ENCODE data around the gene COL4A3. TPM values are rescaled to one million over a fixed set of nuclear protein-coding genes. Genes with fewer than 3 reads are reported as not detected.

COL4A3 gene
- total RNA-seq, 1 donor from 2014 or later = 0.67 TPM

GRCh38 chr2:227337442-227337841, 173.0 kb downstream of the COL4A3 start:
- DNase-seq (ENCODE audit: low spot score) = no peak

GRCh38 chr2:227339098-227339599, 174.7 kb downstream of the COL4A3 start:
- DNase-seq (ENCODE audit: low spot score) = no peak

GRCh38 chr2:227340106-227340505, 175.7 kb downstream of the COL4A3 start:
- DNase-seq (ENCODE audit: low spot score) = no peak

GRCh38 chr2:227341553-227341952, 177.1 kb downstream of the COL4A3 start:
- DNase-seq (ENCODE audit: low spot score) = no peak

- no peak for DNase-seq (ENCODE audit: low spot score)
Observed at GRCh38 chr2:227344231-227344630, 179.8 kb downstream of the COL4A3 start.

- no peak for DNase-seq (ENCODE audit: low spot score)
Observed at GRCh38 chr2:227347117-227347516, 182.7 kb downstream of the COL4A3 start.

- DNase-seq (ENCODE audit: low spot score) = no peak
Observed at GRCh38 chr2:227348324-227348723, 183.9 kb downstream of the COL4A3 start.

GRCh38 chr2:227349989-227350612, 185.7 kb downstream of the COL4A3 start:
- DNase-seq (ENCODE audit: low spot score) = no peak

GRCh38 chr2:227351639-227352038, 187.2 kb downstream of the COL4A3 start:
- DNase-seq (ENCODE audit: low spot score) = no peak

GRCh38 chr2:227360351-227360750, 195.9 kb downstream of the COL4A3 start:
- DNase-seq (ENCODE audit: low spot score) = no peak

- no peak for DNase-seq (ENCODE audit: low spot score)
Observed at GRCh38 chr2:227363756-227364155, 199.3 kb downstream of the COL4A3 start.

Other genes with a start within 250 kb of the COL4A3 start
- 0.45 TPM for gene COL4A4, start 419 bp upstream of the COL4A3 start, total RNA-seq
- 59.4 TPM for gene MFF, start 160.6 kb downstream of the COL4A3 start, total RNA-seq
- gene TM4SF20, start 214.7 kb downstream of the COL4A3 start, total RNA-seq = 0.32 TPM
- not detected for gene SCYGR1, start 223.3 kb downstream of the COL4A3 start, total RNA-seq